TTC549 (cell line): Measurements from ENCODE around the gene MAPK7.

Experiments
- FAIRE-seq: peaks from 2 replicates; lab custom pipeline; 2012; peaks lifted over from hg19 to GRCh38; lab: Jason Lieb, UNC

Gene MAPK7

DNA sequence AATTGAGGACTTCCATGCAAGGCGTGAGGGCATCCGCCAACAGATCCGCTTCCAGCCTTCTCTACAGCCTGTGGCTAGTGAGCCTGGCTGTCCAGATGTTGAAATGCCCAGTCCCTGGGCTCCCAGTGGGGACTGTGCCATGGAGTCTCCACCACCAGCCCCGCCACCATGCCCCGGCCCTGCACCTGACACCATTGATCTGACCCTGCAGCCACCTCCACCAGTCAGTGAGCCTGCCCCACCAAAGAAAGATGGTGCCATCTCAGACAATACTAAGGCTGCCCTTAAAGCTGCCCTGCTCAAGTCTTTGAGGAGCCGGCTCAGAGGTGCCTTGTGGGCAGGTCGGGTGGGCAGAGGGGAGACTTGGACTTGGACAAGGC is 3.1 kb downstream of the MAPK7 start:
- no peak for FAIRE-seq

DNA sequence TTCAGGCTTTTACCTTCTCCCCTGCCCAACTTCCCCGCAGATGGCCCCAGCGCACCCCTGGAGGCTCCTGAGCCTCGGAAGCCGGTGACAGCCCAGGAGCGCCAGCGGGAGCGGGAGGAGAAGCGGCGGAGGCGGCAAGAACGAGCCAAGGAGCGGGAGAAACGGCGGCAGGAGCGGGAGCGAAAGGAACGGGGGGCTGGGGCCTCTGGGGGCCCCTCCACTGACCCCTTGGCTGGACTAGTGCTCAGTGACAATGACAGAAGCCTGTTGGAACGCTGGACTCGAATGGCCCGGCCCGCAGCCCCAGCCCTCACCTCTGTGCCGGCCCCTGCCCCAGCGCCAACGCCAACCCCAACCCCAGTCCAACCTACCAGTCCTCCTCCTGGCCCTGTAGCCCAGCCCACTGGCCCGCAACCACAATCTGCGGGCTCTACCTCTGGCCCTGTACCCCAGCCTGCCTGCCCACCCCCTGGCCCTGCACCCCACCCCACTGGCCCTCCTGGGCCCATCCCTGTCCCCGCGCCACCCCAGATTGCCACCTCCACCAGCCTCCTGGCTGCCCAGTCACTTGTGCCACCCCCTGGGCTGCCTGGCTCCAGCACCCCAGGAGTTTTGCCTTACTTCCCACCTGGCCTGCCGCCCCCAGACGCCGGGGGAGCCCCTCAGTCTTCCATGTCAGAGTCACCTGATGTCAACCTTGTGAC is 3.6 kb downstream of the MAPK7 start:
- no peak for FAIRE-seq

DNA sequence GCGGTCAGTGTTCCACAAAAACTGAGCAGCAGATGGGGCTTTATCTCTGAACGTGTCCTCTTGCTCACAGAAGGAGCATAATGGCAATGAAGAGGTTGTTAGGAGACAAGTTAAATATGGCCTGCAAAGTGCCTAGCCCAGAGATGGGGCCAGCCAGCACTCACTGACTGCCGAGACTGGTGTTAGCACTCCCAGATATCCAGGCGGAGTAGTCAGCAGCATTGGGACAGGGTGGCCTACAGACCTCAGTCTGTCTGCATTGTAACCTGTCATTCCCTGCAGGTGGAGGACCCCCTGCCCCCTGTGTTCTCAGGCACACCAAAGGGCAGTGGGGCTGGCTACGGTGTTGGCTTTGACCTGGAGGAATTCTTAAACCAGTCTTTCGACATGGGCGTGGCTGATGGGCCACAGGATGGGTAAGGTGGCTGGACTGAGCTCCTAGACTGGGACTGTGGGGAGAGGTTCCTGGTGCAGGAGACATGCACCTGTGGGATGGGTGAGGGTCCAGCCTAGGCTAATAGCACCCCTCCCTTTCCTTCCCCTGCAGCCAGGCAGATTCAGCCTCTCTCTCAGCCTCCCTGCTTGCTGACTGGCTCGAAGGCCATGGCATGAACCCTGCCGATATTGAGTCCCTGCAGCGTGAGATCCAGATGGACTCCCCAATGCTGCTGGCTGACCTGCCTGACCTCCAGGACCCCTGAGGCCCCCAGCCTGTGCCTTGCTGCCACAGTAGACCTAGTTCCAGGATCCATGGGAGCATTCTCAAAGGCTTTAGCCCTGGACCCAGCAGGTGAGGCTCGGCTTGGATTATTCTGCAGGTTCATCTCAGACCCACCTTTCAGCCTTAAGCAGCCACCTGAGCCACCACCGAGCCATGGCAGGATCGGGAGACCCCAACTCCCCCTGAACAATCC is 4.5 kb downstream of the MAPK7 start:
- FAIRE-seq: no peak

DNA sequence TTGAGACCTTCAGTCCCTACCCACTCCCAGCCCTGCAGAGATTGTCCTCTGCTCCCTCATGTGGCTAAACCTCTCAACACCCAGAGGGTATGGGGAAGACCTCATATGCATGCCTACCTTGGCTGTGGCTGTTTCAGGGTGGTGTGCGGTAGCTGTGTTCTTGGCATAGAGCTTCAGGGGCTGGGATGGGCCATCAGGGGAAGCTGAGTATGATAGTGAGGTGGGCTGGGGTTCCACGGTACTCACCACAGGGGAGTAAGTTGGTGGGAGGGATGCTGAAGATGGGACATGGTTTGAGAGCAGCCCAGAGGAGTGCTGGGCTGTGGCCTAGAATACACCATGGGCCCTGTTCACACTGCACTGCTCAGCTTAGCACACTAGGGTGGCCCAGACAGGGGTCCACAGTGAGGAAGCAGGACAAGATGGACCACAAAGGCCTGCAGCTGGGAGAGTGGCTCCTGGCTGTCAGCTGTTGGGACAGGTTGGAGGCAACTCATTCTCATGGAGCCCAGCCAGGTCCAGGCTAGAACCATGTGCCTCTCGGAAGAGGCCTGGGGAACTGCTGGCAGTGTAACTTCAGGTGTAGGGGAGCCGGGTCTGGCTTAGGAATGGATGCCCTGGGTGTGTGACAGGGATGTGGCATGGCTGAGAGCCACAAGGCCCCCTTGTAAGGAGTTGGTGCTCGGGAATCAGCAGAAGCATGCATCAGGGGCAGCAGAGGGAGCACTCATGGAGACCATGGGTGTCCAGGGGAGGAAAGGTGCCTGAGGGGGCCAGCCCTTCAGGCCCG is 5.6 kb downstream of the MAPK7 start:
- no peak for FAIRE-seq

DNA sequence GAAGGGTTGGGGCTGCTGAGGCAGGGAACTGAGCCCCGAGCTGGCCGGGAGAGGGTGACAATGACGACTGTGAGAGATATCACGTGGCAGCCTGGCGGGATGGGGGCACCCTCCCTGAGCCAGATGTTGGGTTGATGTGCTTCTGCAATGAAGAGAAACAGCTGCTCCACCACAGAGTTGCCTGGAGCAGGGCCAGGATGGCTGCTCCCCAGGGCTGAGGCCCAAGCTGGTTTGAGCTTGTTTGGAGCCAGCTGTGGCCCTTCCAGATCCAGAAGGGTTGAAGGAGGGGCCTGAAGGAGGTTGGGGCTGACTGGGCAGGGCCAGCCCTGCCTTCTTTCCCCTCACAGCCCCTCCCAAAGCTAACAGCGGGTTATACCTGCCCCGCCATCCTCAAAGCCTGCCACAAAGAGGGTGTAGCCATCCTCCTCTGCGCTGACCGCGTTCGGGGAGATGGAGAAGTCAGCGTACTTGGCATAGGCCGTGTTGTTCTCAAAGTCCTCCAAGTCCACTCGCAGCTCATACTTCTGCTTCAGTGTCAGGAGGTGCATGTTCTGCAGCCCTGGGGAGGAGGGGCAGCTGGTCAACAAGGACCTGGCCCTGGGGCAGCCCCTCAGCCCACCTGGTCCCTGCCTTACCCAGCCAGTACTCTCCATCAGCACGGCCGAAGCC is 6.6 kb downstream of the MAPK7 start:
- no peak for FAIRE-seq

DNA sequence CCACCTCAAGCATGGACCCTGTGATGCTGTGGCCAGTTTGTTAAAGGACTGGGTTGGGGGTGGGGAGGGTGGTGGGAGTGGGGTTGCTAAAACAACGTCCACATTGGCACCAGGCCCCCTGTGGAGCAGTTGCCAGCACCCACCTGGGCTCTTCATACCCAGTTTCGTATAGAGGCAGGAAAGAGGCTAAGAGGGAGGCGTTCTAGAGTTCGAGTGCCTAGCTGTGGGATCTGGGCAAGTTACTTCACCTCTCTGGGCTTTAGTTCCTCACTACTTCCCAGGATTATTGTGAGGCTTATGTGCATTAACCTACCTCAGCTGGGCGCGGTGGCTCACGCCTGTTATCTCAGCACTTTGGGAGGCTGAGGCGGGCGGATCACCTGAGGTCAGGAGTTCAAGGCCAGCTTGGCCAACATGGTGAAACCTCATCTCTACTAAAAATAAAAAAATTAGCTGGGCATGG is 7.3 kb downstream of the MAPK7 start:
- FAIRE-seq: no peak

DNA sequence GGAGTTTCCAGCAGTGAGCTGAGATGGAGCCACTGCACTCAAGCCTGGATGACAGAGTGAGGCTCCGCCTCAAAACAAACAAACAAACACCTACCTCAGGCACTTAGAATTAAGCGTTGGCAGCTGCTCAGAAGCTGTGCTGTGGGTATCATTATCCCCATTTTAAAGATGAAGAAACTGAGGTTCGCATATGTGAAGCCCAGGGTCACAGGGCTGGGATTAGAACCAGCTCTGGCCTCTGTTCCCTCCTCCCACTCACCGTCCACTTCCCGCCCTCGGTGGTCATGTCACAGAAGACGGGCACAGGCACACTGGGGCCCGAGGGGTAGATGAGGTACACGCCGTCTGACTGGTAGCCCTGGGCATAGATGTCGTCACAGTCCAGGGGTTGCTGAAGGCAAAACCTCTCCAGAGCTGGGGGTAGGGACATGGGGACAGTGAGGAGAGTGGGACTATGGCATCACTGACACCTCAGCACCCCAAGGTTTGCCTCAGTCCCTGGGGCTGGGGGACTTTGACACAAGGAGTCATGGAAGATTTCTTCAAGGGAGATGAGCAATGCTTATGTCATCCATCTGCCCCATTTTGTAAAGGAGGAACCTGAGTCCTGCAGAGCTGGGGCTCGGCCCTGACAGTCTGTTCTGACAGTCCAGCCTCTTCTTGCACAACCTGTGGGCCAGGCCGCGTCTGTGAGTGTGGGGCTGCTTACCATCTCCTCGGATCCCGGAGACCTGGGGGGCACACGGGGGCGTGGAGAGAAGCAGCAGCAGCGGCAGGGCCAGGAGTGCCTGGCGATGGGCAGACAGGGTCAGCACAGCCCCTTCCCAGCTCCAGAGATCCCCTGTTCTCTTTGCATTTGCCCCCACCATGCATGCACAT is 8.0 kb downstream of the MAPK7 start:
- FAIRE-seq: no peak

DNA sequence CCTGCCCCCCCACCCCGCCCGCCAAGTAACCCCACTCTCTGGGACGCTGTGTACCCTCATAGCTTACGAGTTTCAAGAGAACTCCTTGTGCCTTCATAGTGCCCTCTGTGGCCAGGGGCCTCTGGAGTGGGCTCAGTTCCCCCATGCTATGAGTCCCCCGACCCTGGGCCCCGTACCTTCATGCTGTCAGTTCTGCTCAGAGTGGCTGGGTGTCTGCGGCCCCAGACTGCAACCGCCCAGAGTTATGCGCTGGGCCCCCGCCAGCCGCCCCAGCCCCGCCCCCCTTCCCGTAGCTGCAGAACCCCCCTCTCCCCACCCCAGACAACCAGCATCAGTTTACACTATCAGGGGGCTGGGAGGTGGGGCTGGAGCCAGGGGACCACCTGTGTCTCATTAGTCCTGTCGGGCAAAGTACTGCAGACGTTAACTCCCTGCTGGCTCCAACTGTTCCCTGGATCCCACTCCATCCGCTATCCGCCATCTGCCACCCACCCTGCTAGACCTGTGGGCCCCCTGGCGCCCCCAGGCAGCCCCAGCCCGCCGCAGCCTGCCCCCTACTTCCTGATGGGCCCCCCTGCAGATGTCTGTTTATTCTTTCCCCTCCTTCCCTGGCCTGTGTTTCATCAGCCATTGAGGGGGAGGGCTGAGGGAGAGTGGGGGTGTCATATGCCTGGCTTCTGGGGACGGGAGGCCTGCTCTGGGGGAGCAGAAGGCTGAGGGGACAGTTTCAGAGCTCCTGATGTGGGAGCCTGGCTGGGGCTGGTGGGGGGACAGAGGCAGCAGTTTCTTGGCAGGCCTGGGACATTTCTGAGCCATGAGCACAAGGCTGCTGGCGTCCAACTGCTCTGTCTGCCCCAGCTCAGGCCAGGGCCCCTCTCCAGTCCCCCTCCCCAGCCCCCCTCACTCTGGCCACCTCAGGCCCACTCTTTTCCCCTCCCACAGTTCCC is 8.9 kb downstream of the MAPK7 start, which contains the start of gene MFAP4:
Gene MFAP4, minus strand, starts transcription at position 217 of the 947 bp plus-strand sequence. Its CDS starts 35 bp downstream, at position 182.
- FAIRE-seq: no peak

DNA sequence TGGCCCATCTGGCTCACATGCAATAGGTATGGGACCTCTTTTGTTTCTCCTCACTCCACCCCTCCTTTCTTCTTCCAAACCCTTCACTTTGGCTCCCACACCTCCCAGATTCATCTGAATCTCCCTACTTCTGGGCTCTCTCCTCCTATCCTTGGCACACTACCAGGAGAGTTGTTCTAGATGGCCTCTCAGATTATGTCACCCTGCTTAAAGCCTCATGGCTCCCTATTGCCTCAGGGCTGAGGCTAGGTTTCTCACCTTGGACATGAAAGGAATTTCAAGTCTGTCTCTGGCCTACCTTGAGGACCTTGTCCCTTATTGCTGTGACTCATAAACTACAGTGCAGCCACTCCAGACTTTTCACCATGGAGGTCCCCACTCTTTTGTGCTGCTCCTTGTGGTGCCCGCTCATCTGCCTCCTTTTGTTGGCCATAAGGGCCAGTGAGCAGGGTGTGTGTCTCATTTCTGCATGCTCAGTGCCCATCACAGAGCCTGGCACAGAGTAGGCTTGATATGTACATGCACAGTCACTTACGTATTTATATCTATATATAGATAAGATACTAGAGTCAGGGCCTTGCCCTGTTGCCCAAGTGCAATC is 9.7 kb downstream of the MAPK7 start:
- FAIRE-seq: no peak

DNA sequence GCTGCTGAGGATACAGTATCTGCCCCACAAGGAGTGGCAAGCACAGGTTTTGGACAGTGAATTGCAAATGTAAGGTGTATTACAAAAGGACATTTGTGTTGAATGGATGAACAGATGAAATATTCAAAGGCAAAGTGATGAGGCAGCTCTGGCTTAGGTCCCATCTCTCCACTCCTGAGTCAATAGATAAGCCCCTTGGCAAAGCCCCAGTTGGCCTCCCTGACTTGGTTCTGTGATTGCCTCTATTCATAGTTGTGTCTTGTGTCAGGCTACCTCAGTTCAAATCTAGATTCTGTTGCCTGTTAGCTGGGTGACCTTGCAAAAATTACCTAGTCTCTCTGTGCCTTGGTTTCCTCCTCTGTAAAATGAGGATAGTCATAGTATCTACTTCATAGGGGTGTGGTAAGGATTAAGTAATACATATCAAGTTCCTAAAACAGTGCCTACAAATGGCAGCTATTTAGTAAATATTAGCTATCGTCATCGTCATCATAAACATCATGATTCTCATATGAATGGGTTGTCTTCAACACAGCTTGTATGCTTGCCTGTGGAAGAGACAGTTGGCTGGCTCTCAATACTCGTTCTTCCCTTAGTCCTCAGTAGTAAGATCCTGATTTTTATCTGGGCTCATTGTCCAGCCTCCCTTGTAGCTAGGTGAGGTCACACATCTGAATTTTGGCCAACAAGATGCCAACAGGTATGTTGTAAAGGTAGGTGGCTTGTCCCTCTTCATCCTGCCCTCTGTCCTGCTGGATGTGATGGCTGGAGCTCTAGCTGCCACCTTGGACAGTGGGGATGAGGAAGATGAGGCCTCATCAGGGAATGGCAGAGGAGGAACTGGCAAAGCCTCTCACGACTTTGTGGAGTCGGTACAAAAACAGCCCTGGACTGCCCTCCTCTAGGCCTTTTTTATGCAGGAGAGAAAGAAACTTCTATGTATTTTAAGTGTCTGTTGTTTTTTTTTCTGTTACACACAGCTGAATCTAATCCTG is 10.8 kb downstream of the MAPK7 start:
- FAIRE-seq: no peak

DNA sequence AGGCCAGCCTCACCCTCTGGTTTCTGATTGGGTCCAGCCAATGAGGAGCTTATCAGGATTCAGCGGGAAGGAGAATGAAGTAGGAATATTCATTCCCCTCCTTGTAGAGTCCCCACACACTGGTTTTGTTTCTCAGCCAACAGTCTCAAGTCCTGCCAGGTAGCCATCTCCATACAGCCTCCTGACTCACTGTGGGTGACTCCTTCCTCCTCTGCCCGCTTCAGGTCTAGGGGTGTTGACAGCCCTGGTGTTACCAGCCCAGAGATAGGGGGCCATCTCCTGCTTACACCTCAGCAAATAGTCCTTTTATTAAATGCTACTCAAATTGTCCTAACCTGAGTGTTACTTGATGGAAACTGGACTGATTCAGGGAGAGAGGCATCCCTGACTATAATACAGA is 12.7 kb downstream of the MAPK7 start:
- no peak for FAIRE-seq

DNA sequence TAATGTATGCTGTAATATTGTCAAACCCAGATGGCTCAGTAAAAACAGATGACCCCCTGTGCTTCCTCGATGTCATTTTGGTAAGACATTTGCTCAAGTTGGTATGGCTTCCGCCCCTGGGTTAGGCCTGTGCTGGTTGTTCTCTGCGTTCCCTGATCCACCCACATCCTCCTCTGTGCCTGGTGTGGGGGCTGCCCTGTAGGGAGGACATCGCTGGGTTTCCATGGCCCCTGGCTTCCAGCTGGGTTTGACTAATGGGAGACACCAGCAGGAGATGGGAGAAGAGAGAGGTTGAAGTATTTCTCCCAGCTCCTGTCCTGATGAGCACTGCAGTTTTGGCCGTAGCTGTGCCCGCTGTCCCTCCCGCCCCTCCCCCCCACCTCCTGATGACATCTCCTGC is 13.1 kb downstream of the MAPK7 start:
- FAIRE-seq: no peak

DNA sequence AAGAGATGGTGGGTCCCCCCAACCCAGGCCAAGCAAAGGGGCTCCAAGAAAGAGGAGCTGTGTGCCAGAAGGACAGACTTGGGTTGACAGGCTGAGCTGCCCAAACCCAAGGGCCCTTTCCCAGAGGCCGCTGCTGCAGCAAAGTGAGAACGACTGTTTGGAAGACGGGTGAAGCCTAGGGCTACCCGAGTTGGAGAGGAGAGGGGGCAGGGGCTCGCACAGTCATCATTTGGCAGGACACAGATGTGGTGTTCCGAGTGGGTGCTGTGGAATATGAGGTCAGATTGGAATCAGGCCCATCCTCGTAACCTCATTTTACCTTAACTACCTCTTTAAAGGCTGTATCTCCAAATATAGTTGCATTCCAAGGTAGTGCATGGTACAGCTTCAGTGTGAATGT is 14.0 kb downstream of the MAPK7 start:
- FAIRE-seq: no peak

DNA sequence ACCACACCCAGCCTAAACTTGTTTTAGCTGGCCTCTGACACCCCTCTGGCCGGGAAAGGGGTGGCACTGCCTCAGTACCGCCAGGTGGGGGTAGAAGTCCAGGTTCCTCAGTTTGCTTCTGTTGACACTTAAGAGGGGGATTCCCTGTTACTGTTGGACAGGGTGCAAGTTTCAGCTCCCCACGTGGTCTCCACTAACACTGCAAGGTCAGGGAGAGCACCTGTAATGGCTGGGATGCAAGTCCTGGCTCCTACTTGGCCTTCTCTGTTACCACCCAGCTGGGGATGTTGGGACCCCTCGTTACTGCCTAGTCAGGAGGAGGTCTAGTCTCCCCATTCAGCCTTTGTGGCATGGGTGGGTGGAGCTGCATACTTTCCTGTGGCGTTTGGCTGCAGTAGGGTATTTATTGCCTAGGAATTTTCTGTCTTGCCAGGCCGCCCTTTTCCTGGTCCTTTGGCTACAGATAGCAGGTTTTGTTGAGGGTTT is 19.3 kb downstream of the MAPK7 start:
- FAIRE-seq: no peak

DNA sequence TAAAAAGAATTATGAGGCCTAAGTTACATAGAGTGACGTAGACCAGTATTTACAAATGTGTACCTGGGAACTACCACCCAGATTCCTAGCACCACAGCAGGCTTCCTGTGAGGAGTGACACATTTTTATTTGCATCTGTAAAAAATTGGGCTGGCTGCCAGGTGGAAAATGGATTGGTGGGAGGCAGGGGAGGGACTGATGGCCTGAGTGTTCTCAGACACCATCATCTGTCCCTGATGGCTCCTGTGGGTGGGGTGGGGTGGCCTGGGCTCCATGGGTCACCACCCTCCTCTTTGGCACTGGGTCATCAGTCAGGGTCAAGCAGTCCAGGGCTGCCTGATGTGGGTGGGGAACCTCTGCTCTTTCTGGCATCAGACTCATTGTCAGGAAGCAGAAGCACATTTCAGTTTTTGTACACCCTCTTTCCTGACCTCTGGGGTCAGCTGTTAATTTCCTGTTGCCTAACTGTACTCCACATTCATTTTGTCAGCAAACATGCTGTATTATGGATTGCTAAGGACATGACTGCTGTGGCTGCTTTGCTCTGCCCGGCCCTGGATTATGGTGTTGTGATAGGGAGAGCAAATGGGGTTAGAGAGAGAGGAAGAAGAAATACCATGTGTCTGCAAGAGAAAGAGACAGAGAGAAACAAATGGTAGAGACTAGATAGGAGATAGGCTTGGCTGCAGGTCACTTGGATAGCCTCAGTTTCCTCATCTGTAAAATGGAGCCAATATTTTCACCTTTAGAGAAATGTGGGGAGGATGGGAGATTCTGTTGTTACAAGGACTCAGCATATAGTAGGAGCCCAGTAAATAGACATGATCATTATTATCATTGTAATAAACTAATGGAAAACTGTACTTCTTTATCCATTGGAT is 20.2 kb downstream of the MAPK7 start:
- FAIRE-seq: no peak

DNA sequence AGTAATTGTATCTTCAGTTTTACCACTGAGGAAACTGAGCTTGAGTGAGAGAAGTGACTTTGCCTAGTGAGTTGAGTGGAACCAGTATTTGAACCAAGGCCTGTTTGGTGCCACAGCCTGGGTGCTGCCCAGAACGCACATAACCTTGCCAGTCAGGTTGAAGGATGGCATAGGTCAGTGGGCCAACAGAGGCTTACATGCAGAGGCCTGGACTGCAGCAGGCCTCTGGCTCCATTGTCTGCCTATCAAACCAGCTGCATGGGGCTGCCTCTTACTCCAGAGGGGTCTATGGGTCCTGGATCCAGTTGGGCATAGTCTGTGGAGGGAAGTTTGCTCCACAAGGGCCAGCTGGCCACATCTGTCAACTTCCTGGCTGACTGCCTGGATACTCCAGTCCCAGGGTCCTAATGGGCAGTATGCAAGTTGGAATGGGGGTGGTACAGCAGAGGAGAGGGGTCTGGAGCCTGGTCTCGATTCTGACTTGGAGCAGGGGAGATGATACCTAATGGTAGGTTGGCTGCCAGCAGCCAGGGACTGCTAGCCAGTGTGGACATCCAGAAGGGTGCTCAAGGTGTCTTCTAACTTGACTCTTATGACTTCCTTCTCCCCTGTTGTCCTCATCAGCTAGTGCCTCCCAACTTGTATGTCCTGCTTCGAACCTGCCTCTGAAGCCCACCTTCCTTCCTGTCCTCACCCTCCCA is 21.6 kb downstream of the MAPK7 start:
- FAIRE-seq: no peak
